ENCODE results near the gene MXD1. TPM values are rescaled to one million over a fixed set of nuclear protein-coding genes. Genes with fewer than 3 reads are reported as not detected.

MXD1 gene
- total RNA-seq, 1 experiment from 2014 or later = 1.5 TPM

- ChIA-PET POLR2A (no interaction called here), CTCF (interaction anchor here (0.9 to 1.1 kb wide), 2 partner anchors 95 to 251 kb away, joined by 3 to 6 read pairs; no protein-coding TSS in a partner anchor)
- H3K27me3 Mint-ChIP-seq (ENCODE audit: low read depth) = no peaks in the 10 kb centered on the region
- no peak overlapping the region for H3K27ac Mint-ChIP-seq
- no peaks in the 10 kb centered on the region for H3K9me3 Mint-ChIP-seq
- no peaks in the 10 kb centered on the region for H3K36me3 Mint-ChIP-seq
- no peak overlapping the region for H3K4me3 Mint-ChIP-seq
- ATAC-seq = no peak
- H3K4me1 Mint-ChIP-seq = peaks cover 20% of the 10 kb centered on the region
- TF ChIP-seq MYBL2 (CRISPR knock-in tag; IDR thresholded peaks at IDR 0.05) (no peak), ZBTB21 (CRISPR knock-in tag; IDR thresholded peaks at IDR 0.05; ENCODE audit: borderline replicate concordance) (no peak), ZNF416 (CRISPR knock-in tag; IDR thresholded peaks at IDR 0.05) (no peak), CDX4 (CRISPR knock-in tag; IDR thresholded peaks at IDR 0.05; ENCODE audit: borderline replicate concordance) (no peak), ZNF671 (CRISPR knock-in tag; IDR thresholded peaks at IDR 0.05) (no peak), CREB1 (CRISPR knock-in tag; IDR thresholded peaks at IDR 0.05) (no peak), GABPB1 (CRISPR knock-in tag; IDR thresholded peaks at IDR 0.05) (no peak), NFYB (CRISPR knock-in tag; conservative IDR thresholded peaks at IDR 0.05; ENCODE audit: low read depth) (no peak), SOX15 (CRISPR knock-in tag; IDR thresholded peaks at IDR 0.05) (no peak), NR3C1 (CRISPR knock-in tag; conservative IDR thresholded peaks at IDR 0.05; ENCODE audit: low read depth) (no peak), MAX (CRISPR knock-in tag; IDR thresholded peaks at IDR 0.05) (no peak)
- TF ChIP-seq, protein P1, sequence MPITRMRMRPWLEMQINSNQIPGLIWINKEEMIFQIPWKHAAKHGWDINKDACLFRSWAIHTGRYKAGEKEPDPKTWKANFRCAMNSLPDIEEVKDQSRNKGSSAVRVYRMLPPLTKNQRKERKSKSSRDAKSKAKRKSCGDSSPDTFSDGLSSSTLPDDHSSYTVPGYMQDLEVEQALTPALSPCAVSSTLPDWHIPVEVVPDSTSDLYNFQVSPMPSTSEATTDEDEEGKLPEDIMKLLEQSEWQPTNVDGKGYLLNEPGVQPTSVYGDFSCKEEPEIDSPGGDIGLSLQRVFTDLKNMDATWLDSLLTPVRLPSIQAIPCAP (CRISPR knock-in tag; IDR thresholded peaks at IDR 0.05) = no peak
- TF ChIP-seq, protein P2, sequence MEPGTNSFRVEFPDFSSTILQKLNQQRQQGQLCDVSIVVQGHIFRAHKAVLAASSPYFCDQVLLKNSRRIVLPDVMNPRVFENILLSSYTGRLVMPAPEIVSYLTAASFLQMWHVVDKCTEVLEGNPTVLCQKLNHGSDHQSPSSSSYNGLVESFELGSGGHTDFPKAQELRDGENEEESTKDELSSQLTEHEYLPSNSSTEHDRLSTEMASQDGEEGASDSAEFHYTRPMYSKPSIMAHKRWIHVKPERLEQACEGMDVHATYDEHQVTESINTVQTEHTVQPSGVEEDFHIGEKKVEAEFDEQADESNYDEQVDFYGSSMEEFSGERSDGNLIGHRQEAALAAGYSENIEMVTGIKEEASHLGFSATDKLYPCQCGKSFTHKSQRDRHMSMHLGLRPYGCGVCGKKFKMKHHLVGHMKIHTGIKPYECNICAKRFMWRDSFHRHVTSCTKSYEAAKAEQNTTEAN (CRISPR knock-in tag; IDR thresholded peaks at IDR 0.05) = no peak
- TF ChIP-seq, protein P3, sequence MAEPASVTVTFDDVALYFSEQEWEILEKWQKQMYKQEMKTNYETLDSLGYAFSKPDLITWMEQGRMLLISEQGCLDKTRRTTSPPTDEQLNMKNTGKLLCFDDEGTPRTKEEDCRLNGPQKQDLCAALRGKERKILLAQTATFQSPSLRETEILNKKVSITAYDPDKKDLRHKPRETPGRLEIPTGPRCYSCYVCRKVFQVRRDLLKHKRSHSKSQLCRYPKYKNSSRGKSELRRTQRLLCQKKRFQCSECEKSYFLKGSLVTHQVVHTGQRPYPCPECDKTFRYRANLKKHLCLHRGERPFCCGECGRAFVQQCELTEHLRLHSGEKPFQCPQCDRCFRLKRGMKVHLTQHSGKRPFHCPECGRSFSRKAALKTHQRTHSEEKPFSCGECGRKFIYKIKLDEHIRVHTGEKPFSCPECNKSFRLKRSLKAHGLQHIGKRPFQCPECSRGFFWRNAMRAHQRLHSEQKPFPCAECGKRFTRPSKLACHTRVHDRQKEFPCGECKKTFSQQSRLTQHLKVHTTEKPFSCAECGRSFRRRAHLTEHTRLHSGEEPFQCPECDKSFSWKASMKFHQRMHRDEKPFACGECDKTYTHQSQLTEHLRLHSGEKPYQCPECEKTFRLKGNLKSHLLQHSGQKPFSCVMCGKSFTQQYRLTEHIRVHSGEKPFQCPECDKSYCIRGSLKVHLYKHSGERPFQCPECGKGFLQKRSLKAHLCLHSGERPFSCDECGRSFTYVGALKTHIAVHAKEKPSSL (CRISPR knock-in tag; conservative IDR thresholded peaks at IDR 0.05) = no peak
- TF ChIP-seq, protein P4, sequence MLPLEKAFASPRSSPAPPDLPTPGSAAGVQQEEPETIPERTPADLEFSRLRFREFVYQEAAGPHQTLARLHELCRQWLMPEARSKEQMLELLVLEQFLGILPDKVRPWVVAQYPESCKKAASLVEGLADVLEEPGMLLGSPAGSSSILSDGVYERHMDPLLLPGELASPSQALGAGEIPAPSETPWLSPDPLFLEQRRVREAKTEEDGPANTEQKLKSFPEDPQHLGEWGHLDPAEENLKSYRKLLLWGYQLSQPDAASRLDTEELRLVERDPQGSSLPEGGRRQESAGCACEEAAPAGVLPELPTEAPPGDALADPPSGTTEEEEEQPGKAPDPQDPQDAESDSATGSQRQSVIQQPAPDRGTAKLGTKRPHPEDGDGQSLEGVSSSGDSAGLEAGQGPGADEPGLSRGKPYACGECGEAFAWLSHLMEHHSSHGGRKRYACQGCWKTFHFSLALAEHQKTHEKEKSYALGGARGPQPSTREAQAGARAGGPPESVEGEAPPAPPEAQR (CRISPR knock-in tag; IDR thresholded peaks at IDR 0.05) = no peak
- DNase-seq (ENCODE audit: low spot score) = no peak
Measured at GRCh38 chr2:69975853-69976462, 61.0 kb downstream of the MXD1 start.

- Mint-ChIP-seq H3K9me3 (no peaks in the 10 kb centered on the region), H3K4me3 (no peak overlapping the region), H3K27ac (no peak overlapping the region), H3K4me1 (peaks cover 20% of the 10 kb centered on the region), H3K36me3 (no peaks in the 10 kb centered on the region), H3K27me3 (ENCODE audit: low read depth) (no peaks in the 10 kb centered on the region)
- POLR2A ChIA-PET = no interaction called here
- CTCF ChIA-PET = no interaction called here
- ATAC-seq = no peak
- DNase-seq (ENCODE audit: low spot score) = no peak
- TF ChIP-seq GRHL2 (CRISPR knock-in tag; IDR thresholded peaks at IDR 0.05; ENCODE audit: insufficient replicate concordance, severe bottlenecking) (no peak), FOXP4 (CRISPR knock-in tag; IDR thresholded peaks at IDR 0.05) (no peak), ATF6 (CRISPR knock-in tag; IDR thresholded peaks at IDR 0.05) (no peak), ZNF219 (CRISPR knock-in tag; IDR thresholded peaks at IDR 0.05; ENCODE audit: borderline replicate concordance) (no peak)
- TF ChIP-seq, protein P5, sequence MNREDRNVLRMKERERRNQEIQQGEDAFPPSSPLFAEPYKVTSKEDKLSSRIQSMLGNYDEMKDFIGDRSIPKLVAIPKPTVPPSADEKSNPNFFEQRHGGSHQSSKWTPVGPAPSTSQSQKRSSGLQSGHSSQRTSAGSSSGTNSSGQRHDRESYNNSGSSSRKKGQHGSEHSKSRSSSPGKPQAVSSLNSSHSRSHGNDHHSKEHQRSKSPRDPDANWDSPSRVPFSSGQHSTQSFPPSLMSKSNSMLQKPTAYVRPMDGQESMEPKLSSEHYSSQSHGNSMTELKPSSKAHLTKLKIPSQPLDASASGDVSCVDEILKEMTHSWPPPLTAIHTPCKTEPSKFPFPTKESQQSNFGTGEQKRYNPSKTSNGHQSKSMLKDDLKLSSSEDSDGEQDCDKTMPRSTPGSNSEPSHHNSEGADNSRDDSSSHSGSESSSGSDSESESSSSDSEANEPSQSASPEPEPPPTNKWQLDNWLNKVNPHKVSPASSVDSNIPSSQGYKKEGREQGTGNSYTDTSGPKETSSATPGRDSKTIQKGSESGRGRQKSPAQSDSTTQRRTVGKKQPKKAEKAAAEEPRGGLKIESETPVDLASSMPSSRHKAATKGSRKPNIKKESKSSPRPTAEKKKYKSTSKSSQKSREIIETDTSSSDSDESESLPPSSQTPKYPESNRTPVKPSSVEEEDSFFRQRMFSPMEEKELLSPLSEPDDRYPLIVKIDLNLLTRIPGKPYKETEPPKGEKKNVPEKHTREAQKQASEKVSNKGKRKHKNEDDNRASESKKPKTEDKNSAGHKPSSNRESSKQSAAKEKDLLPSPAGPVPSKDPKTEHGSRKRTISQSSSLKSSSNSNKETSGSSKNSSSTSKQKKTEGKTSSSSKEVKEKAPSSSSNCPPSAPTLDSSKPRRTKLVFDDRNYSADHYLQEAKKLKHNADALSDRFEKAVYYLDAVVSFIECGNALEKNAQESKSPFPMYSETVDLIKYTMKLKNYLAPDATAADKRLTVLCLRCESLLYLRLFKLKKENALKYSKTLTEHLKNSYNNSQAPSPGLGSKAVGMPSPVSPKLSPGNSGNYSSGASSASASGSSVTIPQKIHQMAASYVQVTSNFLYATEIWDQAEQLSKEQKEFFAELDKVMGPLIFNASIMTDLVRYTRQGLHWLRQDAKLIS (CRISPR knock-in tag; IDR thresholded peaks at IDR 0.05; ENCODE audit: borderline replicate concordance) = no peak
Measured at GRCh38 chr2:69977186-69977585, 62.3 kb downstream of the MXD1 start.

Measured in WTC11 (cell line).